Measurements from ENCODE around the gene GALNT2.

DNA sequence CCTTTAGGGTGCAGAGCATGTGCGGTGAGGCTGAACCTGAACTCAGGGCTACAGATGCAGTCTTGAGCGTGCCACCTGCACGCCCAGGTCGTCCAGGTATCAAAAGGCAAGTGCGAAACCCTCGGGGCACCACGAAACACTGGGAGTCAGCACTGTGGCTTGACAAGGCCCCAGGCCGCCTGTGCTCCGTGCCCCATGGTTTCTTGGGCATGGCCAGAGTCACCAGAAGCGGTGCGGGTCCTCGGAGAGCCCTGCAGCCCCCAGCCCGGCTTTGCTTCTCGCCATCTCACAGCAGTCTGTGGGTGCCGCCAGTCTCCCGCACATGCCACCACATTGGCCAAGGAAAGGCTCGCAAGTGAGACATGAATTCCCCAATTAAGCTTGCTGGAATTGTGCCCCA is 241.8 kb downstream of the GALNT2 start:
- TF ChIP-seq SIN3A (IDR thresholded peaks at IDR 0.05; ENCODE audit: borderline replicate concordance, insufficient read depth, low read length) (no peak), REST (IDR thresholded peaks at IDR 0.05; ENCODE audit: insufficient read depth in 1 of 2, low read depth in 2 of 2, low read length in 2 of 2) (no peak), POLR2AphosphoS5 (IDR thresholded peaks at IDR 0.05; ENCODE audit: low read depth, low read length) (no peak), TAF1 (IDR thresholded peaks at IDR 0.05; ENCODE audit: borderline replicate concordance, insufficient read depth, low read length) (no peak)
